Measurements from ENCODE around the gene ALK.

DNA sequence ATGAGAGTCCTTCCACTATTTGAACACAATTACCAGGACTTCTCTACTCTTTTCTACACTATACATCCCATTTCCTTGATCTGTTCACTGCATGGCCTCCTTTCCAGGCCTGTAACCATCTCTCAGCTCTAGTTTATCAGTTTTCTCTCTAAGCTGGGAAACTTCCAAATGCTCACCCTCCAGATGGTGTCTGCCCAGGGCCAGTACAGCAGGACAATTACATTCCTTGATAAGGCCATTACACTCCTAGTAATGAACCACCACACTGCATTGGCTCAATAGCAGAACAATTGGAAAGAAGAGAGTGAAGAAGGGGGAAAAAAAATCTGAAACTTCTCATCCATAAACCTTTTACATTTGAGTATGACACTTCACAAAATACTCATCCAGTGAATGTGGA is 359.1 kb downstream of the ALK start:
- TF ChIP-seq, protein P1, sequence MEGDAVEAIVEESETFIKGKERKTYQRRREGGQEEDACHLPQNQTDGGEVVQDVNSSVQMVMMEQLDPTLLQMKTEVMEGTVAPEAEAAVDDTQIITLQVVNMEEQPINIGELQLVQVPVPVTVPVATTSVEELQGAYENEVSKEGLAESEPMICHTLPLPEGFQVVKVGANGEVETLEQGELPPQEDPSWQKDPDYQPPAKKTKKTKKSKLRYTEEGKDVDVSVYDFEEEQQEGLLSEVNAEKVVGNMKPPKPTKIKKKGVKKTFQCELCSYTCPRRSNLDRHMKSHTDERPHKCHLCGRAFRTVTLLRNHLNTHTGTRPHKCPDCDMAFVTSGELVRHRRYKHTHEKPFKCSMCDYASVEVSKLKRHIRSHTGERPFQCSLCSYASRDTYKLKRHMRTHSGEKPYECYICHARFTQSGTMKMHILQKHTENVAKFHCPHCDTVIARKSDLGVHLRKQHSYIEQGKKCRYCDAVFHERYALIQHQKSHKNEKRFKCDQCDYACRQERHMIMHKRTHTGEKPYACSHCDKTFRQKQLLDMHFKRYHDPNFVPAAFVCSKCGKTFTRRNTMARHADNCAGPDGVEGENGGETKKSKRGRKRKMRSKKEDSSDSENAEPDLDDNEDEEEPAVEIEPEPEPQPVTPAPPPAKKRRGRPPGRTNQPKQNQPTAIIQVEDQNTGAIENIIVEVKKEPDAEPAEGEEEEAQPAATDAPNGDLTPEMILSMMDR (IDR thresholded peaks at IDR 0.05): no peak
- TF ChIP-seq, protein P2, sequence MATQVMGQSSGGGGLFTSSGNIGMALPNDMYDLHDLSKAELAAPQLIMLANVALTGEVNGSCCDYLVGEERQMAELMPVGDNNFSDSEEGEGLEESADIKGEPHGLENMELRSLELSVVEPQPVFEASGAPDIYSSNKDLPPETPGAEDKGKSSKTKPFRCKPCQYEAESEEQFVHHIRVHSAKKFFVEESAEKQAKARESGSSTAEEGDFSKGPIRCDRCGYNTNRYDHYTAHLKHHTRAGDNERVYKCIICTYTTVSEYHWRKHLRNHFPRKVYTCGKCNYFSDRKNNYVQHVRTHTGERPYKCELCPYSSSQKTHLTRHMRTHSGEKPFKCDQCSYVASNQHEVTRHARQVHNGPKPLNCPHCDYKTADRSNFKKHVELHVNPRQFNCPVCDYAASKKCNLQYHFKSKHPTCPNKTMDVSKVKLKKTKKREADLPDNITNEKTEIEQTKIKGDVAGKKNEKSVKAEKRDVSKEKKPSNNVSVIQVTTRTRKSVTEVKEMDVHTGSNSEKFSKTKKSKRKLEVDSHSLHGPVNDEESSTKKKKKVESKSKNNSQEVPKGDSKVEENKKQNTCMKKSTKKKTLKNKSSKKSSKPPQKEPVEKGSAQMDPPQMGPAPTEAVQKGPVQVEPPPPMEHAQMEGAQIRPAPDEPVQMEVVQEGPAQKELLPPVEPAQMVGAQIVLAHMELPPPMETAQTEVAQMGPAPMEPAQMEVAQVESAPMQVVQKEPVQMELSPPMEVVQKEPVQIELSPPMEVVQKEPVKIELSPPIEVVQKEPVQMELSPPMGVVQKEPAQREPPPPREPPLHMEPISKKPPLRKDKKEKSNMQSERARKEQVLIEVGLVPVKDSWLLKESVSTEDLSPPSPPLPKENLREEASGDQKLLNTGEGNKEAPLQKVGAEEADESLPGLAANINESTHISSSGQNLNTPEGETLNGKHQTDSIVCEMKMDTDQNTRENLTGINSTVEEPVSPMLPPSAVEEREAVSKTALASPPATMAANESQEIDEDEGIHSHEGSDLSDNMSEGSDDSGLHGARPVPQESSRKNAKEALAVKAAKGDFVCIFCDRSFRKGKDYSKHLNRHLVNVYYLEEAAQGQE (IDR thresholded peaks at IDR 0.05; ENCODE audit: low read depth, low read length): no peak
- peak; percentile 30; the same call in 1 of the 2 replicates for TF ChIP-seq RAD21 (IDR thresholded peaks at IDR 0.05; ENCODE audit: low read length)
- no peak for TF ChIP-seq TAF1 (IDR thresholded peaks at IDR 0.05; ENCODE audit: borderline replicate concordance, low read depth, low read length)
- TF ChIP-seq, protein P3, sequence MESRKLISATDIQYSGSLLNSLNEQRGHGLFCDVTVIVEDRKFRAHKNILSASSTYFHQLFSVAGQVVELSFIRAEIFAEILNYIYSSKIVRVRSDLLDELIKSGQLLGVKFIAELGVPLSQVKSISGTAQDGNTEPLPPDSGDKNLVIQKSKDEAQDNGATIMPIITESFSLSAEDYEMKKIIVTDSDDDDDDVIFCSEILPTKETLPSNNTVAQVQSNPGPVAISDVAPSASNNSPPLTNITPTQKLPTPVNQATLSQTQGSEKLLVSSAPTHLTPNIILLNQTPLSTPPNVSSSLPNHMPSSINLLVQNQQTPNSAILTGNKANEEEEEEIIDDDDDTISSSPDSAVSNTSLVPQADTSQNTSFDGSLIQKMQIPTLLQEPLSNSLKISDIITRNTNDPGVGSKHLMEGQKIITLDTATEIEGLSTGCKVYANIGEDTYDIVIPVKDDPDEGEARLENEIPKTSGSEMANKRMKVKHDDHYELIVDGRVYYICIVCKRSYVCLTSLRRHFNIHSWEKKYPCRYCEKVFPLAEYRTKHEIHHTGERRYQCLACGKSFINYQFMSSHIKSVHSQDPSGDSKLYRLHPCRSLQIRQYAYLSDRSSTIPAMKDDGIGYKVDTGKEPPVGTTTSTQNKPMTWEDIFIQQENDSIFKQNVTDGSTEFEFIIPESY (IDR thresholded peaks at IDR 0.05; ENCODE audit: borderline replicate concordance, low read depth): no peak
- TF ChIP-seq YY1 (IDR thresholded peaks at IDR 0.05; ENCODE audit: low read depth): no peak
